GM12891 (cell line): ENCODE results near the gene DLG4.
"Not testable (repeated sequence)": the region's sequence is repeated elsewhere in the genome, so short reads cannot be mapped to it uniquely, and the experiment has no call there.

Experiments
- POLR2A ChIP-seq: IDR thresholded peaks from 2 replicates; pipeline ENCODE4 v1.6.1; 2011; ENCODE audit warnings: low read depth, low read length, control low read depth
- POLR2AphosphoS5 ChIP-seq: IDR thresholded peaks from 2 replicates; pipeline ENCODE4 v1.6.1; 2011; ENCODE audit warnings: low read depth, low read length, control low read depth
- SPI1 ChIP-seq: IDR thresholded peaks from 2 replicates; pipeline ENCODE4 v1.6.1; 2011; ENCODE audit warnings: low read depth, low read length, control low read depth
- TAF1 ChIP-seq: IDR thresholded peaks from 2 replicates; pipeline ENCODE4 v1.6.1; 2011; ENCODE audit warnings: low read depth, low read length, control low read depth

- not testable (repeated sequence) for TF ChIP-seq POLR2A, POLR2AphosphoS5, TAF1, SPI1
Measured at GRCh38 chr17:7168841-7169564, 50.6 kb downstream of the DLG4 start.
